Endothelial cell of umbilical vein (primary cell): Measurements from ENCODE around the gene MEOX2. TPM values are rescaled to one million over a fixed set of nuclear protein-coding genes. Genes with fewer than 3 reads are reported as not detected.

Experiments used
- BruUV-seq: library from RNA; stranded (reverse); fragments of 400-500 nt; replicated peaks from 2 replicates; lab custom pipeline; 2021; lab: Mats Ljungman, UMichigan
- CTCF ChIA-PET: fragments of 300-600, 350-600 bp; sonication (Branson Sonifier 250); formaldehyde crosslinking; loops from one replicate; lab custom pipeline; 2021; ENCODE audit warnings: antibody characterized with exemption, inconsistent platforms; lab: Charles Lee
- POLR2A ChIA-PET: fragments of 300-600, 350-600 bp; sonication (Branson Sonifier 250); formaldehyde crosslinking; loops from one replicate; lab custom pipeline; 2021; ENCODE audit warnings: antibody characterized with exemption, inconsistent platforms; lab: Charles Lee
- DNase-seq: peaks from one replicate; pipeline ENCODE4 v3.0.0-alpha.2; 2011; ENCODE audit warnings: low read depth, low spot score
- FAIRE-seq: peaks from 2 replicates; lab custom pipeline; 2011; peaks lifted over from hg19 to GRCh38; lab: Jason Lieb, UNC
- H2AFZ ChIP-seq: 2 replicates; pipeline ENCODE4 v1.6.0; 2012; ENCODE audit warnings: low read depth, low read length, control low read depth, inconsistent platforms
- H3K27ac ChIP-seq: 2 replicates; pipeline ENCODE4 v1.5.1; 2011; ENCODE audit warnings: low read depth, mild to moderate bottlenecking, control low read depth, low read length, moderate library complexity; ENCODE audit not compliant: insufficient read depth
- H3K27me3 ChIP-seq, 2 experiments: 2 replicates each; pipeline versions ENCODE4 v1.6.0 to v1.6.1; 2011; ENCODE audit warnings: low read length in 2 of 2, mixed read lengths in 1 of 2; ENCODE audit not compliant: control insufficient read depth in 2 of 2, insufficient read depth in 2 of 2
- H3K36me3 ChIP-seq, 2 experiments: 2 replicates in 1 of 2; 3 replicates in 1 of 2; pipeline ENCODE4 v1.5.1; 2011; ENCODE audit warnings: low read length in 2 of 2, mild to moderate bottlenecking in 1 of 2, moderate library complexity in 1 of 2; ENCODE audit not compliant: control insufficient read depth in 2 of 2, insufficient read depth in 2 of 2; ENCODE audit errors: extremely low read depth in 1 of 2
- H3K4me1 ChIP-seq: 3 replicates; pipeline ENCODE4 v1.5.1; 2011; ENCODE audit warnings: mild to moderate bottlenecking, low read length; ENCODE audit not compliant: control insufficient read depth, insufficient read depth; ENCODE audit errors: extremely low read depth
- H3K4me2 ChIP-seq: 2 replicates; pipeline ENCODE4 v1.6.1; 2011; ENCODE audit warnings: low read length, control low read depth, mixed read lengths; ENCODE audit not compliant: insufficient read depth
- H3K4me3 ChIP-seq, 3 experiments: fragments of 200-600 bp in 1 of 3; sonication (generic), shearing (Covaris generic) in 1 of 3; replicated peaks in 1 of 3; 2 replicates each; pipeline ENCODE4 v1.5.1; 2011 to 2016; ENCODE audit warnings: control low read depth in 3 of 3, low read length in 3 of 3, mild to moderate bottlenecking in 2 of 3, inconsistent platforms in 1 of 3, low read depth in 1 of 3, moderate library complexity in 1 of 3; ENCODE audit not compliant: insufficient read depth in 1 of 3
- H3K79me2 ChIP-seq: 2 replicates; pipeline ENCODE4 v1.6.0; 2012; ENCODE audit warnings: low read length, inconsistent platforms; ENCODE audit not compliant: control insufficient read depth, insufficient read depth
- H3K9ac ChIP-seq: replicated peaks from 2 replicates; pipeline ENCODE3; 2011; ENCODE audit warnings: low read length, control low read depth; ENCODE audit not compliant: insufficient read depth; ENCODE audit errors: extremely low read depth
- H3K9me1 ChIP-seq: replicated peaks from 3 replicates; pipeline ENCODE4 v1.6.0; 2011; ENCODE audit warnings: mild to moderate bottlenecking, low read length; ENCODE audit not compliant: control insufficient read depth, insufficient read depth; ENCODE audit errors: extremely low read depth
- H3K9me3 ChIP-seq: replicated peaks from 2 replicates; pipeline ENCODE4 v1.5.1; 2012; ENCODE audit warnings: low read length, inconsistent platforms; ENCODE audit not compliant: control insufficient read depth, insufficient read depth
- H4K20me1 ChIP-seq: replicated peaks from 2 replicates; pipeline ENCODE3; 2011; ENCODE audit warnings: mild to moderate bottlenecking, low read length; ENCODE audit not compliant: control insufficient read depth, insufficient read depth; ENCODE audit errors: extremely low read depth
- EZH2 ChIP-seq: IDR thresholded peaks from 2 replicates; pipeline ENCODE4 v1.6.1; 2012; ENCODE audit warnings: borderline replicate concordance, low read depth, mild to moderate bottlenecking, moderate library complexity, low read length, inconsistent platforms; ENCODE audit not compliant: severe bottlenecking
- FOS ChIP-seq: IDR thresholded peaks from 2 replicates; pipeline ENCODE4 v1.6.1; 2011; ENCODE audit warnings: mild to moderate bottlenecking, low read length, moderate library complexity, borderline replicate concordance; ENCODE audit not compliant: insufficient read depth
- GATA2 ChIP-seq: IDR thresholded peaks from 2 replicates; pipeline ENCODE4 v1.7.0; 2011; ENCODE audit warnings: low read depth, mild to moderate bottlenecking, moderate library complexity, mixed read lengths, low read length; ENCODE audit not compliant: insufficient read length, insufficient read depth
- JUN ChIP-seq: IDR thresholded peaks from 2 replicates; pipeline ENCODE4 v1.6.1; 2011; ENCODE audit warnings: borderline replicate concordance, low read depth; ENCODE audit not compliant: insufficient read length, insufficient read depth
- MYC ChIP-seq: IDR thresholded peaks from one replicate; pipeline ENCODE4 v1.6.1; 2011; ENCODE audit warnings: mild to moderate bottlenecking, low read depth, low read length
- POLR2A ChIP-seq: IDR thresholded peaks from 2 replicates; pipeline ENCODE4 v1.6.1; 2012; ENCODE audit warnings: low read depth, mild to moderate bottlenecking, control low read depth, low read length
- POLR2AphosphoS5 ChIP-seq: IDR thresholded peaks from 2 replicates; pipeline ENCODE4 v1.6.1; 2012; ENCODE audit warnings: low read depth, mild to moderate bottlenecking, control low read depth, low read length, moderate library complexity; ENCODE audit not compliant: insufficient read depth
- dilution Hi-C: fragments of 300-500 bp; cut with MboI; formaldehyde crosslinking; loops from one replicate; pipeline ENCODE4 v1.15.0; 2019; ENCODE audit warnings: low sequenced_read_pairs; ENCODE audit not compliant: extremely low pct_ligation_motif_present
- intact Hi-C: fragments of 100-400 bp; cut with micrococcal nuclease; formaldehyde crosslinking; loops from one replicate; pipeline ENCODE4 v1.10.0; 2022
- polyA plus RNA-seq, 4 experiments: library from polyadenylated mRNA; depleted of rRNA in 3 of 4; stranded (reverse) in 3 of 4; unstranded in 1 of 4; fragments of >200 nt; gene quantifications; 2 replicates each; pipeline versions ENCODE4 v1.2.1 to v1.2.3, GENCODE V29; 2011 to 2012; ENCODE audit warnings: missing spikeins in 1 of 4
- total RNA-seq: library from RNA; stranded (reverse); gene quantifications from 2 replicates; pipeline ENCODE4 v1.2.3, GENCODE V29; 2021
- TF ChIP-seq, protein P1 (sequence below): IDR thresholded peaks from 2 replicates; pipeline ENCODE4 v1.6.1; 2011; ENCODE audit not compliant: insufficient read depth, insufficient read length
- TF ChIP-seq, protein P2 (sequence below), 2 donors: IDR thresholded peaks; 1 replicate in 1 of 2; 2 replicates in 1 of 2; pipeline ENCODE4 v1.5.1; 2011; ENCODE audit warnings: low read length in 2 of 2, mild to moderate bottlenecking in 2 of 2, moderate library complexity in 2 of 2, control low read depth in 1 of 2, inconsistent platforms in 1 of 2, low read depth in 1 of 2; ENCODE audit not compliant: insufficient read depth in 1 of 2; ENCODE audit errors: extremely low read depth in 1 of 2

MEOX2 gene
- total and polyA plus RNA-seq, 2 donors (not counting 3 experiments of a cell fraction or from before 2014, with no cell fraction given) = 11.6 to 45.1 TPM

DNA sequence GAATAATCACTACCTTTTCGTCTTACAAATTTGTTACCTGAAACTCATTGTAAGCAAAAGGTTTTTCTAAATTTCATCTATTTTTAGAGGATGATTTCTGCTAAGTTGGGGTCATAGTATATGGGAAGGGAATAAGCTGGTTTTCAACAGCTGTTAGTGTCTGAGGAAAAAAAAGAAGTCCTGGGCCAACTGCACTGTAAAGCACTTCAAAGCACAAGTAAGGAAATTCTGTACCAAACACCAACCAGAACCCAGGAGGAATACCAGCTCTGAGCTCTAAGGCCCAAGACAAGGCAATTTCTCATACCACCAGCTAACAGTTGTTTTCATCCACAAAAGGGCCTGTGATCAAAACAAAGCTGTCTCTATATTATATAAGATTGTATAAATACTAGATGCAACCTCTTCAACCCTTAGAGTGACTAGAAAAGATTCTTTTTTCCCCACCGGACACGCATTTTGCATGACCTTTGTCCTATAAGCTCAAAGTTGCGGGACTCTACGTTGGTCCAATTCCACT, 6.1 kb upstream of the MEOX2 start:
- Histone ChIP-seq H3K4me2 (no peak overlapping the region), H3K36me3 (no peaks in the 10 kb centered on the region), H3K79me2 (no peaks in the 10 kb centered on the region), H3K4me1 (peaks cover 14% of the 10 kb centered on the region), H3K27ac (no peak overlapping the region), H3K9me3 (no peaks in the 10 kb centered on the region), H3K9ac (no peak overlapping the region), H4K20me1 (no peaks in the 10 kb centered on the region), H2AFZ (no peak overlapping the region), H3K27me3 (no peaks in the 10 kb centered on the region), H3K9me1 (no peaks in the 10 kb centered on the region), H3K4me3 (no peak overlapping the region)
- TF ChIP-seq POLR2A (no peak), EZH2 (no peak), JUN (no peak), GATA2 (no peak), POLR2AphosphoS5 (no peak), FOS (no peak), MYC (no peak)
- TF ChIP-seq, protein P1, sequence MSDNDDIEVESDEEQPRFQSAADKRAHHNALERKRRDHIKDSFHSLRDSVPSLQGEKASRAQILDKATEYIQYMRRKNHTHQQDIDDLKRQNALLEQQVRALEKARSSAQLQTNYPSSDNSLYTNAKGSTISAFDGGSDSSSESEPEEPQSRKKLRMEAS = no peak
- TF ChIP-seq, protein P2, sequence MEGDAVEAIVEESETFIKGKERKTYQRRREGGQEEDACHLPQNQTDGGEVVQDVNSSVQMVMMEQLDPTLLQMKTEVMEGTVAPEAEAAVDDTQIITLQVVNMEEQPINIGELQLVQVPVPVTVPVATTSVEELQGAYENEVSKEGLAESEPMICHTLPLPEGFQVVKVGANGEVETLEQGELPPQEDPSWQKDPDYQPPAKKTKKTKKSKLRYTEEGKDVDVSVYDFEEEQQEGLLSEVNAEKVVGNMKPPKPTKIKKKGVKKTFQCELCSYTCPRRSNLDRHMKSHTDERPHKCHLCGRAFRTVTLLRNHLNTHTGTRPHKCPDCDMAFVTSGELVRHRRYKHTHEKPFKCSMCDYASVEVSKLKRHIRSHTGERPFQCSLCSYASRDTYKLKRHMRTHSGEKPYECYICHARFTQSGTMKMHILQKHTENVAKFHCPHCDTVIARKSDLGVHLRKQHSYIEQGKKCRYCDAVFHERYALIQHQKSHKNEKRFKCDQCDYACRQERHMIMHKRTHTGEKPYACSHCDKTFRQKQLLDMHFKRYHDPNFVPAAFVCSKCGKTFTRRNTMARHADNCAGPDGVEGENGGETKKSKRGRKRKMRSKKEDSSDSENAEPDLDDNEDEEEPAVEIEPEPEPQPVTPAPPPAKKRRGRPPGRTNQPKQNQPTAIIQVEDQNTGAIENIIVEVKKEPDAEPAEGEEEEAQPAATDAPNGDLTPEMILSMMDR (IDR thresholded peaks at IDR 0.05; ENCODE audit: extremely low read depth in 1 of 2, insufficient read depth in 1 of 2, low read depth in 1 of 2, low read length in 2 of 2) = no peak
- POLR2A ChIA-PET = no interaction called here
- FAIRE-seq (no peak), DNase-seq (no peak)
- dilution Hi-C loops (no loop called here), intact Hi-C loops (no loop called here)
- CTCF ChIA-PET = interaction anchor here (0.8 to 3.3 kb wide), 3 partner anchors 15 to 728 kb away, joined by 3 to 19 read pairs (median 3); partner anchors contain the start of gene CRPPA
- BruUV-seq = no TSS peak
